Parathyroid adenoma (tissue), 2 donors: ENCODE measurements around the gene ITLN1.
"Not testable (repeated sequence)": the region's sequence is repeated elsewhere in the genome, so short reads cannot be mapped to it uniquely, and the experiment has no call there.

Experiments
- H2AFZ ChIP-seq: fragments of 300-600 bp; sonication (generic); one replicate; pipeline ENCODE4 v1.7.0; 2017; ENCODE audit warnings: antibody characterized with exemption, mild to moderate bottlenecking
- H3K27ac ChIP-seq: fragments of 300-600 bp; sonication (generic); one replicate; pipeline ENCODE4 v1.7.0; 2017
- H3K27me3 ChIP-seq: fragments of 300-600 bp; sonication (generic); one replicate; pipeline ENCODE4 v1.7.0; 2017; ENCODE audit warnings: low read length; ENCODE audit not compliant: control insufficient read depth, insufficient read depth
- H3K36me3 ChIP-seq: fragments of 300-600 bp; sonication (generic); one replicate; pipeline ENCODE4 v1.7.0; 2017; ENCODE audit warnings: low read length; ENCODE audit not compliant: control insufficient read depth, insufficient read depth
- H3K4me1 ChIP-seq: fragments of 300-600 bp; sonication (generic); one replicate; pipeline ENCODE4 v1.7.0; 2017; ENCODE audit warnings: control low read depth
- H3K4me2 ChIP-seq: fragments of 300-600 bp; sonication (generic); one replicate; pipeline ENCODE4 v1.7.0; 2017; ENCODE audit warnings: low read length
- H3K4me3 ChIP-seq: fragments of 300-600 bp; sonication (generic); one replicate; pipeline ENCODE4 v1.7.0; 2017; ENCODE audit warnings: low read depth, low read length
- H3K79me2 ChIP-seq: fragments of 300-600 bp; sonication (generic); one replicate; pipeline ENCODE4 v1.7.0; 2017; ENCODE audit warnings: control low read depth
- H3K9ac ChIP-seq: fragments of 300-600 bp; sonication (generic); one replicate; pipeline ENCODE4 v1.7.0; 2017; ENCODE audit warnings: mild to moderate bottlenecking
- H3K9me3 ChIP-seq: fragments of 300-600 bp; sonication (generic); one replicate; pipeline ENCODE4 v1.7.0; 2017; ENCODE audit warnings: low read length; ENCODE audit not compliant: control insufficient read depth
- TF ChIP-seq, protein P1 (sequence below): fragments of 300-600 bp; sonication (generic); IDR thresholded peaks from one replicate; pipeline ENCODE4 v1.7.0; 2017; ENCODE audit warnings: antibody characterized with exemption, mild to moderate bottlenecking
- donor health status: primary hyperparathyroidism.

Gene ITLN1

DNA sequence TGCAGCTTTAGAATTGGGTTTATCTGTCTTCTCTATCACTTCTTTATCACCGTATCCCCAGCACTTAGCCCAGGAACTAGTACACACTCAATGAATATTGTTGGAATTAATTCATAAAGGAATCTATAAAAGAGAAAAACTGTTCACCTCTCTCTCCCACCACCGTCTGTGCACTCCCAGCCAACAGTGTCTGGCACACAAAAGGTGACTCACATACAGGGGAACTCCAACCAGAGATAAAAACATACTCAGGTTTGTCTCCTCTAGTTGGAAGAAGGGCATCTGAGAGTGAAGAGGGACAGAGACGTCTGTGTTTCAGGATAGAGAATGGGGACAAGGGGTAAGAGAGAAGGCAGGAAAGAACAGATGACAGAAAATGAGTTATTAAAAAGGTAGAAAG, 10.0 kb downstream of the ITLN1 start:
- H3K9me3 ChIP-seq: no peaks in the 10 kb centered on the region
- no peaks in the 10 kb centered on the region for H3K27me3 ChIP-seq
- no peaks in the 10 kb centered on the region for H3K4me1 ChIP-seq
- H2AFZ ChIP-seq: no peak overlapping the region
- no peaks in the 10 kb centered on the region for H3K36me3 ChIP-seq
- H3K9ac ChIP-seq: no peak overlapping the region
- TF ChIP-seq, protein P1, sequence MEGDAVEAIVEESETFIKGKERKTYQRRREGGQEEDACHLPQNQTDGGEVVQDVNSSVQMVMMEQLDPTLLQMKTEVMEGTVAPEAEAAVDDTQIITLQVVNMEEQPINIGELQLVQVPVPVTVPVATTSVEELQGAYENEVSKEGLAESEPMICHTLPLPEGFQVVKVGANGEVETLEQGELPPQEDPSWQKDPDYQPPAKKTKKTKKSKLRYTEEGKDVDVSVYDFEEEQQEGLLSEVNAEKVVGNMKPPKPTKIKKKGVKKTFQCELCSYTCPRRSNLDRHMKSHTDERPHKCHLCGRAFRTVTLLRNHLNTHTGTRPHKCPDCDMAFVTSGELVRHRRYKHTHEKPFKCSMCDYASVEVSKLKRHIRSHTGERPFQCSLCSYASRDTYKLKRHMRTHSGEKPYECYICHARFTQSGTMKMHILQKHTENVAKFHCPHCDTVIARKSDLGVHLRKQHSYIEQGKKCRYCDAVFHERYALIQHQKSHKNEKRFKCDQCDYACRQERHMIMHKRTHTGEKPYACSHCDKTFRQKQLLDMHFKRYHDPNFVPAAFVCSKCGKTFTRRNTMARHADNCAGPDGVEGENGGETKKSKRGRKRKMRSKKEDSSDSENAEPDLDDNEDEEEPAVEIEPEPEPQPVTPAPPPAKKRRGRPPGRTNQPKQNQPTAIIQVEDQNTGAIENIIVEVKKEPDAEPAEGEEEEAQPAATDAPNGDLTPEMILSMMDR: no peak
- H3K4me3 ChIP-seq: no peak overlapping the region
- no peak overlapping the region for H3K4me2 ChIP-seq
- H3K27ac ChIP-seq: no peak overlapping the region
- no peaks in the 10 kb centered on the region for H3K79me2 ChIP-seq

DNA sequence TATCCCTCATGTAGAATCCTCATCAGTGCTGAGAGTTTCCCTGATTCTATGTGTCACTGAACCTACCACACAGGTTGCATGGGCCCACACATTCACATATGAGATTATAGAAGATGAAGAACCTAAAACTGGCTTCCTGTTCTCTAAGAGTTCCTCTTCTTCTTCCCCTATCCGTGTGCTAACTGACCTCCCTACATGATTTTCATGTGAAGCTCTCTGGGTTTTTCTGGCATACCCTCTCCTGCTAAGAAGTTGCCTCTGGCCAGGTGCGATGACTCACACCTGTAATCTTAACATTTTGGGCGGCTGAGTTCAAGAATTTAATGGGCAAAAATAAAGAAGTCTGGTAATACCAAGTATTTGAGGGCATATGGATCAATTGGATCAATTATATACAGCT, 16.8 kb downstream of the ITLN1 start:
- Histone ChIP-seq H3K79me2 (no peaks in the 10 kb centered on the region), H3K36me3 (no peaks in the 10 kb centered on the region), H3K4me3 (no peak overlapping the region), H3K9me3 (no peaks in the 10 kb centered on the region), H2AFZ (no peak overlapping the region), H3K9ac (no peak overlapping the region), H3K27ac (no peak overlapping the region), H3K4me2 (no peak overlapping the region), H3K4me1 (no peaks in the 10 kb centered on the region), H3K27me3 (no peaks in the 10 kb centered on the region)
- TF ChIP-seq, protein P1: no peak

DNA sequence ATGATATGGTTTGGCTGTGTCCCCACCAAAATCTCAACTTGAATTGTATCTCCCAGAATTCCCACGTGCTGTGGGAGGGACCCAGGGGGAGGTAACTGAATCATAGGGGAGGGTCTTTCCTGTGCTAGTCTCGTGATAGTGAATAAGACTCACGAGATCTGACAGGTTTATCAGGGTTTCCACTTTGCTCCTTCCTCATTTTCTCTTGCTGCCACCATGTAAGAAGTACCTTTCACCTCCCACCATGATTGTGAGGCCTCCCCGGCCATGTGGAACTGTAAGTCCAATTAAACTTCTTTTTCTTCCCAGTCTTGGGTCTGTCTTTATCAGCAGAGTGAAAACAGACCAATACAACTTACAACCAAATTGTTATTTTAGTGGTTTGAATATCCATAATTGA, 17.3 kb downstream of the ITLN1 start:
- H3K27ac ChIP-seq, H3K9ac ChIP-seq, H2AFZ ChIP-seq, H3K4me1 ChIP-seq, H3K4me3 ChIP-seq, H3K79me2 ChIP-seq, H3K36me3 ChIP-seq, H3K4me2 ChIP-seq, H3K9me3 ChIP-seq, H3K27me3 ChIP-seq: not testable (repeated sequence)

DNA sequence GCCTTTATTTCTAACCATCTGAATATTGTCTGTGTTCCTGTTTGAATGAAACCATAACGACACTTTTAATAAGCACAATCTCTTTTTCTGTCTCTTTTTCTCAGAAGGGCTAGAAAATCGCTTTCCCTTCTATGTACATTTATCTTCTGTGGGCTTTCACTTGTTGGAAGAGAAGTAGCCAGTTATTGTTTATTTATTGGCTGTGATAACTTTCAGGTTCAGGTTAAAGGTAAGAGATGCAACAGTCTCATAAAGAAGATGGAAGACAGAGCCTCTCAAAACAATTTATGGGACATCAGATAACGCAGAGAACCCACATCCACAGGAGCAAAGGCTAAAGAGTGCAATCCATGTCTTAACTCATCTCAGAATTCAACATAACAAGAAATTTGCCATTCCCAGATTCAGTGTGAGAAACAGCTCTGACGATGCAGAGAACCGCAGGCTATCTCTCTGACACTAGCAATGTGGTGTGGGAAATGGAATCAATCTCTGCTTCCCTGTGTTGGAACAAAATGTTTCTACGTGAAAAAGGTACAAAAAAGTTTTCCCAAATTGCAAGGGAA, 18.2 kb downstream of the ITLN1 start:
- H2AFZ ChIP-seq: no peak overlapping the region
- H3K4me1 ChIP-seq: no peaks in the 10 kb centered on the region
- no peak overlapping the region for H3K27ac ChIP-seq
- TF ChIP-seq, protein P1: no peak
- H3K9me3 ChIP-seq: no peaks in the 10 kb centered on the region
- H3K36me3 ChIP-seq: no peaks in the 10 kb centered on the region
- no peak overlapping the region for H3K4me3 ChIP-seq
- H3K9ac ChIP-seq: no peak overlapping the region
- no peaks in the 10 kb centered on the region for H3K27me3 ChIP-seq
- H3K79me2 ChIP-seq: no peaks in the 10 kb centered on the region
- no peak overlapping the region for H3K4me2 ChIP-seq

DNA sequence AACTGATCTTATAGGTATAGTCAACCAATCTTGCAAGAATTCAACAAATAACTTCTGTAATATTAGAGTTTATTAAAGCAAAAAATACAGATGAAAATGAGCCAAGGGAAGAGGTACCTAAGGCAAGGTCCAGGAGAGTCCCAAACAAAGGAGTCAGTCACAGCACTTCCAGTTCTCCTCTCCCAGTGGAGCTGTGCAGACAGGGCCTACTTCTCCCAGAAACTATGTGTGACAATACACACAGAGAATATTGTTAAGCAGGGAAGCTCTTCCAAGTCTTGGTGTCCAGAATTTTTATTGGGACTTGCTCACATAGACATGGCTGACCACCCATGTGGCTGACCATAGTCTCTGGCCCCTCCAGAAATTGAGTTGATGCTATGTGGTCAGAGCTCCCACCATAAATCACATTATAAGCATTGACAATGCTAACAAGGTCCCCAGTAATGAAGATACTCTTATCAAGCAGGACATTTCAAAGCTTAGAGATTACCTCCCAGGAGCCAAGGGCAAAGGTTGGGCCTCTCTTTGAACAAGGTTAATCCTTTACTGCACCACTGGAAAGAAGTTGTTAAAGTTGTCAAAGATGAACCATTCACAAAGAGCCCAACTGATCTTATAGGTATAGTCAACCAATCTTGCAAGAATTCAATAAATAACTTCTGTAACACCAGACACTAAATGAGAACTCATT, 18.8 kb downstream of the ITLN1 start:
- Histone ChIP-seq H3K4me3 (no peak overlapping the region), H3K27ac (no peak overlapping the region), H3K36me3 (no peaks in the 10 kb centered on the region), H2AFZ (no peak overlapping the region), H3K79me2 (no peaks in the 10 kb centered on the region), H3K4me1 (no peaks in the 10 kb centered on the region), H3K4me2 (no peak overlapping the region), H3K27me3 (no peaks in the 10 kb centered on the region), H3K9ac (no peak overlapping the region), H3K9me3 (no peaks in the 10 kb centered on the region)
- TF ChIP-seq, protein P1: no peak
